HG03095 (cell line): Measurements from ENCODE around the gene ETV5.

Source experiments
- ATAC-seq: cut with Tn5 transposase; IDR thresholded peaks from one replicate; pipeline ENCODE4 v1.9.1; 2021; ENCODE audit warnings: moderate library complexity; ENCODE audit not compliant: unreplicated experiment

ETV5 gene

GRCh38 chr3:186108941-186109865 lies at the start of gene ETV5:
TSS of gene ETV5 (minus strand) at chr3:186109089. CDS start at chr3:186105868, 3,221 bp downstream.
- ATAC-seq, result peak; percentile 90

GRCh38 chr3:186154641-186155040 lies 45.8 kb upstream of the ETV5 start:
- no peak for ATAC-seq

DNA sequence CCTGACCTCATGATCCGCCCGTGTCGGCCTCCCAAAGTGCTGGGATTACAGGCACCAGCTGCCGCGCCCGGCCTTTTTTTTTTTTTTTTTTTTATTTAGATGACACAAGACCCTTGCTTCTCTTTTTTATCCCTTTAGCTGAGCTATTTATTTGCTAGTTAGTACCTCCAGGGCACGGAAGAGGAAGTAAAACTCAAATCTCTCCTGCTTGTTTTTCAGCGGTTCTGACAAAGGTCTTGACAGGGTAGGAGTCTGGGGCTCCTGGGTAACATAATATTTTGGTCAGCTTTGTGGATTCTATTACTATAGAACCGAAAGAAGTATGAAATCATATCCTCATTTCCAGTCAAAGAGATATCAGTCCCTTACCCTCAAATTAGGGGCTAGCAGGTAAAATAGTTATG lies 44.0 kb upstream of the ETV5 start:
- peak; percentile 95 for ATAC-seq

GRCh38 chr3:186152361-186152798 lies 43.5 kb upstream of the ETV5 start:
- ATAC-seq, result no peak

DNA sequence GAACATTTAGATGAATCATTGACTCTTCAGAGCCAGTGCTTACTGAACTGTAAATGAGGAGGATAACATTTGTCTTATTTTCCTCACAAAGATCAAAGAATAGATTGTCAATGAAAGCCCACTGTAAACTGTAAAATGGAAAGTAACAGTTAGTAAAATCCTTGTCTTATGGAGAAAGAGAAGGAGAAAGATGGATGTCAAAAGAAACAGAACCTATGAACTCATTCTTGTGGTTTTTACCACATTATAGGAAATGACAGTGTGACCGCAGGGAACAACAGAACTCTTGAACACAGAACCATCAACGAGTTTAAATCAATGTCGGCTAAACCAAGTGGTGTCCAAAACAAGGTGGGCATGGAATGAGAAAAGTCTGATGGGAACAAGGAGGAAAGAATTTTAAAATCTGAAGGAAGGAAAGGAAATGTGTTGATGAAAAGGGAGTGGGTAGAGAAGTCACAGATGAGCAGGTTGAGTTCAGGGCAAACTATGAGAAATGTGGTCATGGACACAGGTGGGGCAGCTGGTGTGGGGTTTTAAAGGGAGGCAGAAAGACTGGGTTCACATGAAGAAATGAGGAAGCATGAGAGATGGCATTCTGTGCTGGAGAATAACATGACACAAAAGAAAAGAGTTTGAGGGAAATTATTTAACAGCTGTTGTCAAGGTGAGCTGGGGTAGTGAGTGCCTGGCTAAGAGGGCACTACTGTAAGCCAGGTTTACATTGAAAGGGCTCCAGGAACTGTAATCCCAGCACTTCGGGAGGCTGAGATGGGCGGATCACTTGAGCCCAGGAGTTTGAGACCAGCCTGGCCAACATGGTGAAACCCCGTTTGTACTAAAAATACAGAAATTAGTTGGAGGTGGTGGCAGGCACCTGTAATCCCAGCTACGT lies 42.4 kb upstream of the ETV5 start:
- ATAC-seq, result no peak

DNA sequence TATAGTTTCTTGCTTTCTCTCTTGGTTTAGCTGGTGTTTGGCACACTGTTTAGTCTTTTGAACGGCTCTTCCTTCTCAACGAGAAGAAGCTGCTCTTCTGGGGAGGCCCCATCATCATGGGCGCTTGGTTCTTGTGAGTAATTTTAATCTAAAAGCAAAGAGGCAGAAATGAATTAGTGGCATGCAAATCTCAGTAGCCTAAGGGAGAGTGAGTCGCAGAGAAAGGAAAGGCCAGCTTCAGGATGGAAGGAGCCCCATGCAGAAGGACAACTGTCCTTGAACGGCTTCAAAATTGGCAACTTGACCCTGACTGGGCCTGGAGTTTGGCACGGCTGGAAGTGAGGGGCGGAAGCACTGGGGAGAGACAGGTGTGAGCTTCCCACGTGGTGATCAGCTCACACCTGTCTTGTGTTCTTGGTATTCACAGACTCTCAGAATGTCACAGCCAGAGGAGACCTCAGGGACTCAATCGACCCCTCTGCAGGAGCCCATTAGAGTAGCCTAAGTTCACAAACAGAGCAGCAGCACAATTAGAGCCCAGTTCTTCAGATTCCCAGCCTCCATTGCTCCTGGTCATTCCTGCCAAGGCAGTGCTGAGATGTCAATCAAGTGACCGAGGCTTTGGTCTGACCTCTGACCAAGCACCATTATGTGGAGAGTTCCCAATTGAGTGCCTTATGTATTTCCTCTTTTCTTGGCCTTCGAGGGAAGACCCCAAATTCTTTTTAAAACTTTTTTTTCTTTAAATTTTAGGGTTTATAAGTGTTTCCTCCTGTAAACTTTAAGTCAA lies 41.3 kb upstream of the ETV5 start:
- ATAC-seq, result no peak

DNA sequence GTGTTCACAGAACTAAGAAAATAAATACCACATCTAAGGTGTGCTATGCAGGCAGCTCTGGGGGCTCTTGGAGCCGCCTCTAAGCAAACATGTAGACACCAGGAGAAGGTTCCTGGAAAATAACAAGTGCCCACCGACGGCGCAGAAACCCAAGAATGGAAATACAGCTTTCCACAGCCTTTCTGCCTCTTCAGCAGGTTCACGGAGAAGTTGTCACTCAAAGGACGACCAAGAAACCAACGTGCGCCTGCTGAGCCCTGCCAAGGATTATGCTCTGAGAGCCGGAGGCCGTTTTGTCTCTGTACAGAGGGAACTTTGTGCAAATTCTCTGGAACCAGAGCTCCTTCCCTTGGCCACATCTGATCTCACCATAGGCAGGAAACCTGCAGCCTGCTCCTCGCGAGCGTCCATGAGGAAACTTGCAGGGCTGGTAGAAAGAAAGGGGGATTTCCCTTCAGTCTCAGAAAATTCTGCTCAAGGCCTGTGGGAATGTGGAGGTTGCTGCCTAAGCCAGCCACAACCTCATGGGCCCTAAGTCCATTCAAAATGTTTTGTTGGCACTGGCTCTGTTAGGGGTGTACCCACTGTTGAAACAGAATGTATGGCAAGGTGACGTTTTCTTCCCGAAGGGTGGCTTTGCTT lies 40.6 kb upstream of the ETV5 start:
- no peak for ATAC-seq

- no peak for ATAC-seq
Observed at GRCh38 chr3:186144257-186144656, 35.4 kb upstream of the ETV5 start.

- no peak for ATAC-seq
Observed at GRCh38 chr3:186143250-186143649, 34.4 kb upstream of the ETV5 start.

DNA sequence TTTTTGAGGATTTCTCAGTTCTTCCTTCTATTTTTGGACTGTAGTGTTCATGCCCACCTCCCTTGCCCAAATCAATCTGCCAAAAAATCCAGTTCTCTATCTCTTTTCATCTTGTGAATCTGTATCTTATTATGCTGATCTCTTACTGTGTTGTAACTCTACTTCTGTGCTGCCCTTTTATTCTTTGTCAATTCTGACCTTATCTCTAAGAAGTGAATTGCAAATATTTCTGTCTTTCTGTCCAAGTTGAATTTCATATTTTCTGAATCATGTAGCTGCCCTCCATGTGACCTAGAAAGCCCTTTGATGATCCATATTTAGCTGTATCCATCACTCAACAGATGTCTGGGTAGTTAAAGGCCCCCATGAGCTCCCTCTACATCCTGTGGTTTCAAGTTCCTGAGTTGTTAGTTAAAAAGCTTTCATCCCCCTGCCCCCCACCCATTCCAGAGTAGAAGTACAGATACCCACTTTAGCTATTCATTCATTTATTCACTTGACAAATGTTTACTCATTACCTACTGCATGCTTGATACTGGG lies 33.6 kb upstream of the ETV5 start:
- no peak for ATAC-seq

DNA sequence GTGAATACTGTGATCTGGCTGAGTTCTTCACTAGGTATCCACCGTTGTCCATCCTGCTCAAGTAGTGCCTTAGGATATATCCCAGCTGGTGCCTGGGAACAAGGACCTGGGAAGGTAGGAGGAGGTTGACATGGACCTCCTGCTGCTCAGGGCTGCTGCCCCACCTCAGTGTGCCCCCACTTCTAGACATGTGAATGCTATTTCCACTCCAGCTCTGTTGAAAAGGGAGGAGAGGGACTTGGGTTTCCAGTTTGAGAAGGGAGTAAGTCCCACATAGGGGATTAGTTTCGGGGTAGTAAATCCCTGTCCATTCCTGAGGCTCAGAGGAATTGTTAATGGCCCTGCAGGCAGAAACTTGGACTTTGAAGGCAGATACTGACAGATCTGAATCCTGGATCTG lies 32.9 kb upstream of the ETV5 start:
- ATAC-seq, result no peak

DNA sequence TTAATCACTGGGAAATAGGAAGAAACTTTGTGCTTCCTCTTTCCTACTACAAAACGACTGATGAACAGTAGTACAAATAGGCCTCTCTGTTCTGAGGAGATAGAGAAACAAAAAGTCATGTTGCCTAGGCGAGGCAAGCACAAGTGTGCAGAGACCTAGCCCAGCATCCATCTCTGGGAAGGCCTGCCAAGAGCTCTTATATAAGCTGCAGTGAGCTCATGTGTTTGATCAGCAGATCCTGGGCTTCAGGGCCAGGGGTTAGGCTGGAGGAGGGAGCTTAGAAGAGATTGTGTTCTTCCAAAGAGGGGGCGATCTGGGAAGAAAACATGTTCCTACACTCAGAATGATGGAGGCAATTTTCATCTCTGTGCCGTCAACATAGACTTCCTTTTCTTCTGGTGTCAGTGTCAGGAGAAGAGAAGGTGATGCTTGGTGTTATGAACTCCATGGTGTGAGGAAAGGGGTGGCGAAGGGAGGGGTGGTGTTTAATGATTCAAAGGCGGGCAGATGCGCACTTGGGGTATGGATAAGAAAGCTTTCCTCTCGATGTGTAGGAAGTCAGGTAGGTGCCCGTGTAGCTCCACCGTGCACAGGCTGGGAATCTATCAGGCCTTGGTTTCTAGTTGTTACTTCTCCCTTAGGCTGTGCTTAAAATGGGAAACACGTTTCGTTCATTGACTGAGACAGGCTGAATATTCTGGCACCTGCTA lies 29.5 kb upstream of the ETV5 start:
- ATAC-seq, result no peak

- ATAC-seq, result no peak
Observed at GRCh38 chr3:186137051-186137685, 28.3 kb upstream of the ETV5 start.

DNA sequence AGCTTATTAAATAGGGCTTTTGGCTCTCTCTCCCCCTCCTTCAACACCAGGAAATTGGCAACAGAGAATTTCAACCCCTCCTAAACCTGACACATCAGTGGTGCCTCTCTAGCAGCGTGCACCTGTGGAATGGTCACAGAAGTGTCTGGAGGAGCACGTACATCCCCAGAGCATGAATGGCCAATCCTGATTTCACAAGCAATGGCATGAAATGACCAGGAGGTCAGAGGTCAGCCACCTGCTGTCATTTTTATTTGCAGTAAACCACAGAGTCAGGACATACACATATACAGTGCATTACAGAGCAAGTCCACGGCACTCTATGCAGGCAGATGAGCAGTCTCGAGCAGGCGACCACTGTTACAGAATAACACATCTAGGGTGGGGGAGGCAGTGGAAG lies 25.1 kb upstream of the ETV5 start:
- ATAC-seq, result no peak

DNA sequence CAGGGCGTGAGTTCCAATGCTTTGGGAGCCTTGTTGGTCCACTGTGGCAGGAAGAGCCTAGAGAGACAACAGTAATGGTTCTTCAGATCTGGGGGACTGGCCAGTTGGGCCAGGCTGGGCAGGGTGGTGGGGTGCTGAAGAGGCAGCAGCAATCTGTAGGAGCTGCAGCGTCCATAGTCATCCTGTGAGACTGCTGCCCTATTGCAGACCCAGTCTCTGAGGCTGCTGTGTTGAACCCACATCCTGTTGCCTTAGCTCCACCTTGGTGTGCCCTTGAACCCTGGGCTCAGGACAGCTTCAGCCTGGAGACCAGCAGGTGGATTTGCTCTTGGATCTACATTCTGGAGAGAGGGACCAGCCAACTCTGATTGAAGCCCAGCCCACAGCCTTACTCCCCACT lies 23.6 kb upstream of the ETV5 start:
- ATAC-seq, result no peak

- ATAC-seq, result no peak
Observed at GRCh38 chr3:186129206-186129605, 20.3 kb upstream of the ETV5 start.

DNA sequence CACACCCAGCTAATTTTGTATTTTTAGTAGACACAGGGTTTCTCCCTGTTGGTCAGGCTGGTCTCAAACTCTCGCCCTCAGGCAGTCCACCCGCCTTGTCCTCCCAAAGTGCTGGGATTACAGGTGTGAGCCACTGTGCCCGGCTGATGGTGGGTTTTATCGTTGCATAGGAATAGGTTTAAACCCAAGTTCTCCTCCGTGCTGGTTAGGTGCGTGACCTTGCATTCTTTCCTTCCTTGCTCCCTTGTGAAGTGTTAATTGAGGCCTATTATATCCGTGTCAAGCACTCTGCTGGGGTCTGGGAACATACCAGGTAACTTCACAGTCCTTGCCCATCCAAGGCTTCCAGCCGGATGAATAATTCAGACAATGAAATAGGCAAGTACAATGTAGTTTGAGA lies 19.3 kb upstream of the ETV5 start:
- ATAC-seq, result no peak

DNA sequence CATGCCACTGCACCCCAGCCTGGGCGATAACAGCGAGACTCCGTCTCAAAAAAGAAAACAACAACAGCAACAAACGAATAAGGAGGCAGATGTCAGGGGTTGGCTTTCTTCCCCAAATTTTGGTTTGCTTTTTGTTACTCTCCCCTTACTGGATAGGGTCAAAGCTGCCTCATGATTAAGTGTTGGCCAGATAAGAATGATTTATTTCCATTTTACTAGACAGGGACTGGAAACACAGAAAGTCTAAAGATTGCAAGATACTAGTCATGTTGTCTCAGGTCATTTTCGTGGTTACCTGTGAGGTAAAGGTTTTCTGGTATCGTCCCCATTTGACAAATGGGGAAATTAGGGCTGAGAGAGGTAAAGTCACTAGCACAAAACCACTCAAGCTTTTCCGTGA lies 18.6 kb upstream of the ETV5 start:
- no peak for ATAC-seq

DNA sequence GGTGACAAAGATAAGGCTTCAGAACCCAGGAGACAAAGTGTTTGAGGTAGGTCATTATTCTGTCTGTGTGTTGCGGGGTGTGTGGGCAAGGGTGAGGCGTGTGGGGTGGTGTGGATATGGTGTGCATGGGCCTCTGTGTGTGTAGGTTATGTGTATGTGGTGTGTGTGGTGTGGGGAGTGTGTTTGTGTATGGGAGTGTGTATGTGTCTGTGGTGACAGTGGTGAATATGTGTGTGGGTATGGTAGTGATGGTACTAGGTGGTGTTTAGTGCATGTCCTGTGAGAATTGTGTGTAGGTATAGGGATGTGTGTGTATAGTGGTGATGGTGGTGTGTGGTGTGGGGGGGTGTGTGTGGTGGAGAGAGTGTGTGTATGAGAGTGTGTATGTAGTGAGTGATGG lies 16.2 kb upstream of the ETV5 start:
- ATAC-seq, result no peak
